ENCODE data around the gene MBOAT1. TPM values are rescaled to one million over a fixed set of nuclear protein-coding genes. Genes with fewer than 3 reads are reported as not detected.

The MBOAT1 gene
- total and polyA plus RNA-seq, 4 experiments from 2014 or later: 0.49 to 24.6 (median 12.5) TPM

DNA sequence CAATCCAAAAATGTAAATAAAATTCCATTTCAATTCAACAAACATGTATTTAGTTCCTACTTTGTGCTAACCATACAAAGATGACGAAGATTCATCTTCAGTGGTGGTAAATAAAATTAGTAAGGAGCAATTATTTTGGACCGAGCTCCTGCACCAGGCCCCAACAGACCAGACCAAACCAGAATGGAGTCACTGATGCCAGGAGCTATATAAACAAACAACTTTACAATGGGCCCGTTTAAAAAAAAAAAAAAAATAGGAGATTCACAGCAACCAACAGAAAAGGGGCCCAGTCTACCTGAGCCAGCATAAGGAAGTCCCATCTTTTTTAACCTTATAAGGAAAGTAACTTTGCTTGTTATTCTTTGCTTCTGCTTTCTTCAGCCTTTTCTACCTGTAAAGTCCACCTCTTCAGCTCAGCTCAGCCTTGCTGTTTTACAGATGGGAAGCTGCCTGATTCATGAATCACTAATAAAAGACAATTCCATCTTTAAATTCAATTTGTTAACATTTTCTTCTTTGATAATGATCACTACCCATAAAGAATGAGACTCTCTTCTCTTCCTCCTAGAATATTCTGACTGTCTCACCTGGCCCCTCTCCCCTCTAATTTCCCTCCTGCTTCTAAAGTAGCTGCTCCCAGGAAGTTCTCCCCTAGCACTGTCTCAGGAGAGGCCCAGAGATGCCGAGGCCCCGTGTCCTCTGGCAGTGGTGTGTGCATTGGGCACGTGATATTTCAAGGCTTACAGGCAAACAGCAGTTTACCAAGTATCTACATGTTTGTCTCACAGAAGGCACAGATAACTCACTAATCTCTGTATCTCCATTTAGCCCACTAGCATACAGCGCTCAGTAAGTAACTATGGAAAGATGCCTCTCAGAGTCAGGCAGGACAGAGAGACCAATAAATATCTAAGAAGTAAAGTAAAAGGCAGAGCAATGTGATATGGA, 8.4 kb downstream of the MBOAT1 start:
- H3K36me3 Mint-ChIP-seq: peaks cover 4% of the 10 kb centered on the region in 2 donors
- Histone ChIP-seq H3K4me3 (ENCODE audit: low read length in 2 of 2) (no peak overlapping the region), H3K9me3 (ENCODE audit: control insufficient read depth in 1 of 2, low read length in 2 of 2) (no peaks in the 10 kb centered on the region), H3K27ac (ENCODE audit: low read depth, low read length) (no peak overlapping the region), H3K4me1 (ENCODE audit: insufficient read depth, low read length) (peaks cover 68% of the 10 kb centered on the region), H3K36me3 (ENCODE audit: insufficient read depth, low read length) (no peaks in the 10 kb centered on the region), H3K27me3 (ENCODE audit: insufficient read depth, low read length) (no peaks in the 10 kb centered on the region)
- DNase-seq: no peak
- intact Hi-C loops (cut with micrococcal nuclease): no loop called here
- H3K9me3 Mint-ChIP-seq: no peaks in the 10 kb centered on the region
- H3K27ac Mint-ChIP-seq: peak overlapping the region; percentile 48 to 94 (median 88)
- ChIA-PET POLR2A (ENCODE audit: partially characterized antibody) (interaction anchor here (0.9 to 5.0 kb wide), 2 partner anchors 9 to 133 kb away, joined by 3 to 28 read pairs; partner anchors contain the start of gene MBOAT1), CTCF (ENCODE audit: partially characterized antibody) (interaction anchor here (1.1 to 3.0 kb wide), 5 partner anchors 9 to 326 kb away, joined by 3 to 15 read pairs (median 3); partner anchors contain the start of gene MBOAT1)
- no peaks in the 10 kb centered on the region for H3K27me3 Mint-ChIP-seq
- peak overlapping the region in 5 of 8 donors; percentile 20 to 78 (median 45) for H3K4me3 Mint-ChIP-seq
- H3K4me1 Mint-ChIP-seq: peaks cover 47 to 83% (median 58%) of the 10 kb centered on the region in 4 donors

DNA sequence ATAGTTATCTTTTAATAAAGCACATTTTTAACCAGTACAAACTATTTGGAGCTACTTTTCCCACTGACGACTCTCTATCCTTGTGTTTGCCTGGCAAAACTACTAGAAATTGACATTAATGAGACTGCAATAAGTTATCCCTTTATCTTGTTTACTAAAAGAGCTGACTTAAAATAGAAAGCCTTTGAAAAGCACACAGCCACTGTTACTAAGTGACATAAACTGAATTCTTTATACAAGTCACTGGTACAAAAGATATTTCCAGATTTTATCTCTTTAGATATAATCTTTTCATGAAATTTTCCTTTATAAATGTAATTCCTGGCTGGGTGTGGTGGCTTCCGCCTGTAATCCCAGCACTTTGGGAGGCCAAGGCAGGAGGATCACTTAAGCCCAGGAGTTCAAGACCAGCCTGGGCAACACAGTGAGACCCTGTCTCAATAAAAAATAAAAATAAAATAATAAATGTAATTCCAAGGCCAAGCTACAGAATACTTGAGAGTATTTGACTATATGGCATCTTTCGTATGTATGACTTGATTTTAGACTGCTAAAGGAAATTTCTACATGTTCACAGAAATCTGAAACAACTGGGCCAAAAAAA, 9.5 kb downstream of the MBOAT1 start:
- intact Hi-C loops (cut with micrococcal nuclease): no loop called here
- Histone ChIP-seq H3K36me3 (ENCODE audit: insufficient read depth, low read length) (no peaks in the 10 kb centered on the region), H3K4me3 (ENCODE audit: low read length in 2 of 2) (no peak overlapping the region), H3K9me3 (ENCODE audit: control insufficient read depth in 1 of 2, low read length in 2 of 2) (no peaks in the 10 kb centered on the region), H3K4me1 (ENCODE audit: insufficient read depth, low read length) (peaks cover 62% of the 10 kb centered on the region), H3K27ac (ENCODE audit: low read depth, low read length) (no peak overlapping the region), H3K27me3 (ENCODE audit: insufficient read depth, low read length) (no peaks in the 10 kb centered on the region)
- peaks cover 49 to 79% (median 57%) of the 10 kb centered on the region in 4 donors for H3K4me1 Mint-ChIP-seq
- POLR2A ChIA-PET (ENCODE audit: partially characterized antibody): interaction anchor here (0.8 to 5.0 kb wide), 3 partner anchors 10 to 164 kb away, joined by 3 to 28 read pairs (median 3); partner anchors contain the start of gene MBOAT1
- H3K9me3 Mint-ChIP-seq: no peaks in the 10 kb centered on the region
- no peak for DNase-seq
- CTCF ChIA-PET (ENCODE audit: partially characterized antibody): interaction anchor here (1.1 to 3.0 kb wide), 7 partner anchors 10 to 327 kb away, joined by 3 to 15 read pairs (median 3); partner anchors contain the start of gene MBOAT1
- no peaks in the 10 kb centered on the region for H3K27me3 Mint-ChIP-seq
- peak overlapping the region in 3 of 7 donors; percentile 24 to 78 (median 65) for H3K27ac Mint-ChIP-seq
- peak overlapping the region in 2 of 8 donors; percentile 35 to 58 for H3K4me3 Mint-ChIP-seq
- H3K36me3 Mint-ChIP-seq: peaks cover 9% of the 10 kb centered on the region in 2 donors

DNA sequence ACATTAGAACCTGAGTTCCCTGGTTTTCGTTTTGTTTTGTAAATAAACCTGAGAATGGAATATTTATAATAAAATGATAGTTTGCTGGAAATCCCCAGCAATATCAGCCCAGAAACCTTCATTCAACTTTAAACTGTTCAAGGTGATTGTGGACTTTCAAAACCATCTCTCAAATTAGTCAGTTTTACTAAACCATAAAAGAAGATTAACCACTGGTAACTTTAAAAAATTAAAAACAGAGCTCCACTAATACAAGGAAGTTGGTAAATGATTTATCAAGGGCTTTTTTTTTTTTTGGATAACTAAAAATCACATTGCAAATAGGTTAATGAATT, 10.0 kb downstream of the MBOAT1 start:
- Histone ChIP-seq H3K4me1 (ENCODE audit: insufficient read depth, low read length) (peaks cover 58% of the 10 kb centered on the region), H3K27ac (ENCODE audit: low read depth, low read length) (no peak overlapping the region), H3K4me3 (ENCODE audit: low read length in 2 of 2) (no peak overlapping the region), H3K27me3 (ENCODE audit: insufficient read depth, low read length) (no peaks in the 10 kb centered on the region), H3K9me3 (ENCODE audit: control insufficient read depth in 1 of 2, low read length in 2 of 2) (no peaks in the 10 kb centered on the region), H3K36me3 (ENCODE audit: insufficient read depth, low read length) (no peaks in the 10 kb centered on the region)
- Mint-ChIP-seq H3K27ac (no peak overlapping the region), H3K36me3 (peaks cover 9% of the 10 kb centered on the region in 2 donors), H3K4me3 (no peak overlapping the region), H3K27me3 (no peaks in the 10 kb centered on the region), H3K4me1 (peaks cover 46 to 74% (median 55%) of the 10 kb centered on the region in 4 donors), H3K9me3 (no peaks in the 10 kb centered on the region)
- CTCF ChIA-PET (ENCODE audit: partially characterized antibody): interaction anchor here (1.1 to 3.0 kb wide), 5 partner anchors 10 to 328 kb away, joined by 3 to 15 read pairs (median 3); partner anchors contain the start of gene MBOAT1
- POLR2A ChIA-PET (ENCODE audit: partially characterized antibody): interaction anchor here (0.8 to 5.0 kb wide), 2 partner anchors 10 to 164 kb away, joined by 3 to 28 read pairs; partner anchors contain the start of gene MBOAT1
- no peak for DNase-seq
- intact Hi-C loops (cut with micrococcal nuclease): no loop called here

- CTCF ChIA-PET (ENCODE audit: partially characterized antibody): interaction anchor here (0.7 to 3.0 kb wide), 3 partner anchors 12 to 75 kb away, joined by 3 to 15 read pairs (median 5); partner anchors contain the start of gene MBOAT1
- H3K4me1 Mint-ChIP-seq: peaks cover 36 to 61% (median 46%) of the 10 kb centered on the region in 4 donors
Observed at GRCh38 chr6:20200761-20201630, 11.3 kb downstream of the MBOAT1 start.

GRCh38 chr6:20198775-20199174, 13.5 kb downstream of the MBOAT1 start:
- Histone ChIP-seq H3K4me3 (ENCODE audit: low read length in 2 of 2) (no peak overlapping the region), H3K27me3 (ENCODE audit: insufficient read depth, low read length) (no peaks in the 10 kb centered on the region), H3K9me3 (ENCODE audit: control insufficient read depth in 1 of 2, low read length in 2 of 2) (no peaks in the 10 kb centered on the region), H3K27ac (ENCODE audit: low read depth, low read length) (no peak overlapping the region), H3K36me3 (ENCODE audit: insufficient read depth, low read length) (no peaks in the 10 kb centered on the region), H3K4me1 (ENCODE audit: insufficient read depth, low read length) (peaks cover 24% of the 10 kb centered on the region)
- ChIA-PET CTCF (ENCODE audit: partially characterized antibody) (interaction anchor here (1.1 kb wide), 1 partner anchor 16 kb away, joined by 3 read pairs; no protein-coding TSS in a partner anchor), POLR2A (ENCODE audit: partially characterized antibody) (interaction anchor here (0.6 kb wide), 1 partner anchor 13 kb away, joined by 3 read pairs; the partner anchor contains the start of gene MBOAT1)
- Mint-ChIP-seq H3K4me1 (peaks cover 18 to 38% (median 29%) of the 10 kb centered on the region in 4 donors), H3K4me3 (no peak overlapping the region), H3K27me3 (no peaks in the 10 kb centered on the region), H3K27ac (peak overlapping the region in 1 of 7 donors; percentile 78), H3K9me3 (no peaks in the 10 kb centered on the region), H3K36me3 (peaks cover 9 to 17% of the 10 kb centered on the region in 2 donors)
- no peak for DNase-seq
- intact Hi-C loops (cut with micrococcal nuclease): no loop called here

More at GRCh38 chr6:20200761-20201630, 11.3 kb downstream of the MBOAT1 start:
- H3K27me3 ChIP-seq (ENCODE audit: insufficient read depth, low read length): no peaks in the 10 kb centered on the region
- Mint-ChIP-seq H3K36me3 (peaks cover 9% of the 10 kb centered on the region in 2 donors), H3K4me3 (peak overlapping the region in 2 of 8 donors; percentile 39 to 47), H3K27me3 (no peaks in the 10 kb centered on the region), H3K9me3 (no peaks in the 10 kb centered on the region), H3K27ac (peak overlapping the region in 2 of 7 donors; percentile 24 to 40)
- no peak overlapping the region for H3K27ac ChIP-seq (ENCODE audit: low read depth, low read length)
- no peak for DNase-seq
- H3K36me3 ChIP-seq (ENCODE audit: insufficient read depth, low read length): no peaks in the 10 kb centered on the region
- intact Hi-C loops (cut with micrococcal nuclease): no loop called here
- H3K4me1 ChIP-seq (ENCODE audit: insufficient read depth, low read length): peaks cover 46% of the 10 kb centered on the region
- H3K4me3 ChIP-seq (ENCODE audit: low read length in 2 of 2): no peak overlapping the region
- no peaks in the 10 kb centered on the region for H3K9me3 ChIP-seq (ENCODE audit: control insufficient read depth in 1 of 2, low read length in 2 of 2)
- POLR2A ChIA-PET (ENCODE audit: partially characterized antibody): interaction anchor here (0.7 to 5.0 kb wide), 2 partner anchors 12 to 1943 kb away, joined by 3 to 28 read pairs; partner anchors contain the start of gene MBOAT1

- H3K4me3 ChIP-seq (ENCODE audit: low read length in 2 of 2): no peak overlapping the region
- Mint-ChIP-seq H3K27me3 (no peaks in the 10 kb centered on the region), H3K27ac (no peak overlapping the region), H3K36me3 (peaks cover 9 to 19% of the 10 kb centered on the region in 2 donors), H3K4me1 (peaks cover 14 to 33% (median 25%) of the 10 kb centered on the region in 4 donors), H3K4me3 (no peak overlapping the region), H3K9me3 (no peaks in the 10 kb centered on the region)
- H3K27me3 ChIP-seq (ENCODE audit: insufficient read depth, low read length): no peaks in the 10 kb centered on the region
- peaks cover 19% of the 10 kb centered on the region for H3K4me1 ChIP-seq (ENCODE audit: insufficient read depth, low read length)
- intact Hi-C loops (cut with micrococcal nuclease): no loop called here
- no peak for DNase-seq
- no peaks in the 10 kb centered on the region for H3K36me3 ChIP-seq (ENCODE audit: insufficient read depth, low read length)
- ChIA-PET CTCF (ENCODE audit: partially characterized antibody) (interaction anchor here (1.1 kb wide), 1 partner anchor 16 kb away, joined by 3 read pairs; no protein-coding TSS in a partner anchor), POLR2A (ENCODE audit: partially characterized antibody) (no interaction called here)
- H3K27ac ChIP-seq (ENCODE audit: low read depth, low read length): no peak overlapping the region
- H3K9me3 ChIP-seq (ENCODE audit: control insufficient read depth in 1 of 2, low read length in 2 of 2): no peaks in the 10 kb centered on the region
Observed at GRCh38 chr6:20198156-20198774, 14.0 kb downstream of the MBOAT1 start.

Data from CD4-positive, alpha-beta memory T cell (primary cell).